GM23248 (cell line): Measurements from ENCODE around the gene ZSWIM3. TPM values are rescaled to one million over a fixed set of nuclear protein-coding genes. Genes with fewer than 3 reads are reported as not detected.

Source experiments
- DNase-seq: peaks from one replicate; pipeline ENCODE4 v3.0.0-alpha.2; 2015
- H2AFZ ChIP-seq: fragments of 200-600 bp; sonication (generic); 2 replicates; pipeline ENCODE4 v1.6.1; 2016; ENCODE audit warnings: antibody characterized with exemption
- H3F3A ChIP-seq: fragments of 200-600 bp; sonication (generic); 2 replicates; pipeline ENCODE4 v1.6.1; 2016; ENCODE audit warnings: mild to moderate bottlenecking, antibody characterized with exemption, mixed run types; ENCODE audit not compliant: insufficient read depth
- H3K27ac ChIP-seq: fragments of 200-600 bp; sonication (generic); 2 replicates; pipeline ENCODE4 v1.5.1; 2016; ENCODE audit warnings: mild to moderate bottlenecking
- H3K27me3 ChIP-seq: fragments of 200-600 bp; sonication (generic); replicated peaks from 2 replicates; pipeline ENCODE4 v1.6.1; 2016; ENCODE audit warnings: mild to moderate bottlenecking; ENCODE audit not compliant: insufficient read depth
- H3K36me3 ChIP-seq: fragments of 200-600 bp; sonication (generic); 2 replicates; pipeline ENCODE4 v1.6.1; 2016; ENCODE audit warnings: low read depth, mild to moderate bottlenecking
- H3K4me1 ChIP-seq: fragments of 200-600 bp; sonication (generic); 2 replicates; pipeline ENCODE4 v1.6.1; 2016; ENCODE audit warnings: mild to moderate bottlenecking; ENCODE audit not compliant: insufficient read depth
- H3K4me2 ChIP-seq: fragments of 200-600 bp; sonication (generic); one replicate; pipeline ENCODE4 v1.6.1; 2016; ENCODE audit warnings: mild to moderate bottlenecking; ENCODE audit not compliant: unreplicated experiment
- H3K4me3 ChIP-seq: fragments of 200-600 bp; sonication (generic); 2 replicates; pipeline ENCODE4 v1.5.1; 2016; ENCODE audit warnings: mild to moderate bottlenecking
- H3K79me2 ChIP-seq: fragments of 200-600 bp; sonication (generic); 2 replicates; pipeline ENCODE4 v1.6.1; 2016; ENCODE audit warnings: mild to moderate bottlenecking; ENCODE audit not compliant: insufficient read depth
- H3K9ac ChIP-seq: fragments of 200-600 bp; sonication (generic); 2 replicates; pipeline ENCODE4 v1.6.1; 2016; ENCODE audit warnings: mild to moderate bottlenecking
- H3K9me2 ChIP-seq: fragments of 200-600 bp; sonication (generic); 2 replicates; pipeline ENCODE4 v1.6.1; 2016; ENCODE audit warnings: mixed run types, mild to moderate bottlenecking, moderate library complexity; ENCODE audit not compliant: insufficient read depth
- H3K9me3 ChIP-seq: fragments of 200-600 bp; sonication (generic); one replicate; pipeline ENCODE4 v1.6.1; 2017; ENCODE audit warnings: low read depth
- H4K20me1 ChIP-seq: fragments of 200-600 bp; sonication (generic); 2 replicates; pipeline ENCODE4 v1.6.0; 2016; ENCODE audit not compliant: insufficient read depth
- EZH2 ChIP-seq: fragments of 200-600 bp; sonication (generic); IDR thresholded peaks from 2 replicates; pipeline ENCODE4 v1.6.1; 2018; ENCODE audit warnings: antibody characterized with exemption, mild to moderate bottlenecking; ENCODE audit not compliant: insufficient read depth, poor library complexity, severe bottlenecking
- EZH2phosphoT487 ChIP-seq: fragments of 200-600 bp; sonication (generic); IDR thresholded peaks from 2 replicates; pipeline ENCODE4 v1.6.1; 2018; ENCODE audit warnings: antibody characterized with exemption, moderate library complexity, mild to moderate bottlenecking, low read depth; ENCODE audit not compliant: insufficient read depth
- WGBS, 2 experiments: methylation state at CpG; one replicate each; pipeline ENCODE4 v1.1.6; 2015 to 2017; ENCODE audit warnings: low lambda C conversion rate in 2 of 2, low coverage in 1 of 2; ENCODE audit errors: missing lambda C conversion rate in 2 of 2; 5-methylcytosine and 5-hydroxymethylcytosine counted together
- in situ Hi-C: fragments of 300-500 bp; cut with MboI; formaldehyde crosslinking; loops from 2 replicates; pipeline ENCODE4 v1.15.0; 2020
- polyA plus RNA-seq: library from polyadenylated mRNA; unstranded; fragments of >200 nt; fragmentation: Nextera tagmentation; extraction: Ambion mirVana; gene quantifications from 2 replicates; pipeline ENCODE4 v1.2.1, GENCODE V29; 2016
- total RNA-seq: library from RNA; depleted of rRNA; stranded (reverse); fragments of >200 nt; shearing (Covaris generic); gene quantifications from 2 replicates; pipeline ENCODE4 v1.2.3, GENCODE V29; 2014

ZSWIM3 gene
- total and polyA plus RNA-seq, 2 experiments from 2014 or later: 1.9 to 4.3 TPM

DNA sequence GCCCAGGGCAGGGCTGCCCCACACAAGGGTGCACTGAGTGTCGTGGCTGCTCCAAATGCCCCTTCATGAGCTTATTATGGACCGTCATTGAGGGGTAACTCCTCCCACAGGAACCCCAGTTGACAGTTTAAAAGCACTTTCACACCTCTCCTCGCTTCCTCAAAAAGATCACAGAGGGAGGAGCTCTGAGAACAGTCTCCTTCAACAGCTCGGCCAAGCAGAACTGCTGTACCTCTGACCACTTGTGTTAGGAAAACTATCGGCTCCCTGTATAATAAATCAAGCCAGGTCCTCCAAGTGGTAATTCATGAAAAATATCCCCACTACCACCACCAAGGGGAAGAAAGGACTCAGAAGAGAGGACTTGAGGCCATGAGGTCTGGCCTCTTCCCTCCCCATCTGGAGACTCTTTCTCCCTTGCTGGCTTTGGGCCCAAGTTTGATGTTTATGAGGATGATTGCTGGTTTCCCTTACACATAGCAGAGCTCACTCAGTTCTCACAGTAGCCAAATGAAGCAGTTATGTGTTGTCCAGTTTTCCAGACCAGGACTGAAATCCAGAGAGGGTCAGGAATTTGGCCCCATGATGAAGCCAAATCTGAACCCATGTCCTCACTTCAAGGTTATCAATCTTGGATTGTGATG is 15.1 kb upstream of the ZSWIM3 start:
- DNase-seq: peak; percentile 71
- no peaks in the 10 kb centered on the region for H3K27me3 ChIP-seq
- peaks cover 32% of the 10 kb centered on the region for H3K79me2 ChIP-seq
- peak overlapping the region; percentile 43 for H3K27ac ChIP-seq
- H3F3A ChIP-seq: peaks cover 24% of the 10 kb centered on the region
- in situ Hi-C loops: no loop called here
- no peak overlapping the region for H2AFZ ChIP-seq
- WGBS, 2 experiments: 66 to 71% methylated on average over 5 of the region's 5 CpGs
- TF ChIP-seq EZH2 (no peak), EZH2phosphoT487 (no peak)
- peak overlapping the region; percentile 10; the same call in 1 of the 2 replicates for H3K9ac ChIP-seq
- no peaks in the 10 kb centered on the region for H3K9me3 ChIP-seq
- H3K4me3 ChIP-seq: no peak overlapping the region
- no peaks in the 10 kb centered on the region for H4K20me1 ChIP-seq
- no peak overlapping the region for H3K4me2 ChIP-seq
- H3K36me3 ChIP-seq: peaks cover 21% of the 10 kb centered on the region; the same call in 1 of the 2 replicates
- no peaks in the 10 kb centered on the region for H3K9me2 ChIP-seq
- peaks cover 3% of the 10 kb centered on the region; the same call in 1 of the 2 replicates for H3K4me1 ChIP-seq

DNA sequence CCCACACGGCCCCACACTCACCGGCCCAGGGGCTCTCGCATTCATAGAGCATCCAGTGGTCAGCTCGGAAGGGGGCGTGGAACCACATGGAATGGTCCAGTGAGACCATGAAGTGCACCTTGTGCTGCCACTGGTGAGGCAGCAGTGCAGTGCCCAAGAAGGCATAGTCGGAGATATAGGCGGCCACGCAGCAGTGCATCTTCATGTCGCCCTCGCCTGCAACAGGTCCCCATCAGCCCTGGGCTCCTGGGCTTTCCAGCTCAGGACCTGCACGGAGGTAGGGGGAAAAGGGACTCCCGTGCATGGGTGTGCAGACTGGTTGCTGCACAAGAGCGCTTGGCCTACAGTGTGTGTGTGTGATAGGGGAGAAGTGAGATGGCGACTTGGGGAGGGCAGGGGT is 13.9 kb upstream of the ZSWIM3 start:
- Histone ChIP-seq H4K20me1 (no peaks in the 10 kb centered on the region), H3K4me3 (no peak overlapping the region), H3K36me3 (peaks cover 18% of the 10 kb centered on the region; the same call in 1 of the 2 replicates), H3K27ac (no peak overlapping the region), H3K27me3 (no peaks in the 10 kb centered on the region), H3K9me2 (no peaks in the 10 kb centered on the region), H3K4me2 (no peak overlapping the region), H3K79me2 (peaks cover 20% of the 10 kb centered on the region), H3F3A (peaks cover 22% of the 10 kb centered on the region), H3K9me3 (no peaks in the 10 kb centered on the region), H3K4me1 (no peaks in the 10 kb centered on the region), H2AFZ (no peak overlapping the region), H3K9ac (no peak overlapping the region)
- no peak for TF ChIP-seq EZH2phosphoT487
- TF ChIP-seq EZH2: no peak
- no peak for DNase-seq
- 87 to 90% methylated on average over 14 of the region's 14 CpGs for WGBS, 2 experiments
- in situ Hi-C loops: no loop called here

DNA sequence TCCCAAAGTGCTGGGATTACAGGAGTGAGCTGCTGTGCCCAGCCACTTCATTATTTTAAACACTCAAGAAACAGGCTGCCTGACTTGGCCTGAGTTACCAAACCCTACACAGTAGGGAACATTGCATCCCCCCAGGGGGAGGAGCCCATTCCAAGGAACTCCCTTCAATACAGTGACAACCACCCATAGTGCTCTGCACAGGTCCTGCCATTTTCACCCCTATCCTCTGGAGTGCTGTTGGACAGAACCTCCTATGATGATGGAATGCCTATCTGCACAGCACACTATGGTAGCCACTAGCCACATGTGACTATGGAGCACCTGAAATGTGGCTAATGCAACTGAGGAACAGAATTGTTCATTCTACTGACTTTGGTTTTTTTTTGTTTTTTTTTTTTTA is 12.0 kb upstream of the ZSWIM3 start:
- H3K4me1 ChIP-seq: no peaks in the 10 kb centered on the region
- no peak overlapping the region for H2AFZ ChIP-seq
- no peak overlapping the region for H3K4me3 ChIP-seq
- TF ChIP-seq EZH2: no peak
- no peak for TF ChIP-seq EZH2phosphoT487
- DNase-seq: no peak
- no peak overlapping the region for H3K9ac ChIP-seq
- H3F3A ChIP-seq: peaks cover 22% of the 10 kb centered on the region
- H4K20me1 ChIP-seq: no peaks in the 10 kb centered on the region
- H3K9me2 ChIP-seq: no peaks in the 10 kb centered on the region
- peaks cover 3% of the 10 kb centered on the region; the same call in 1 of the 2 replicates for H3K79me2 ChIP-seq
- H3K27ac ChIP-seq: no peak overlapping the region
- no peaks in the 10 kb centered on the region for H3K27me3 ChIP-seq
- H3K9me3 ChIP-seq: no peaks in the 10 kb centered on the region
- peaks cover 18% of the 10 kb centered on the region; the same call in 1 of the 2 replicates for H3K36me3 ChIP-seq
- no peak overlapping the region for H3K4me2 ChIP-seq
- in situ Hi-C loops: no loop called here

DNA sequence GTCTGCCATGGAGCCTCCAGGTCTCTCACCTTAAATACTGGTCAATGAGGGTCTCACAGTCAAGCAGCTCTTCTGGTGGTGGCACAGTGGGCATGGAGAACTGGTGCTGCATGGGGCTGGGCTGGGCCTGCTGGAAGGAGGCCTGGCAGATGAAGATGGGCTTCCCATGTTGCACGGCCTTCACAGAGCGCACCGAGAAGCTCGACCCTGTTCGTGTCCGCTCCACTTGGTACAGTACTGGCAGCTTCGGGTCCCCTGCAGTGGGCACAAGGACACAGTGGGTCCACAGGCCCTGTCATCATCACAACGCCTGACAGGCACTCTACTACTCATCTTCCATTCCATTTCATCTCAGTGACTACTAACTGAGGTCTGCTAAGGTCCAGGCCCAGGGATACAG is 9.0 kb upstream of the ZSWIM3 start:
- Histone ChIP-seq H3F3A (0 out of 2 replicates have a peak, but pooled peaks cover 10% of the 10 kb centered on the region), H3K4me3 (no peak overlapping the region), H3K9me2 (no peaks in the 10 kb centered on the region), H3K27ac (no peak overlapping the region), H3K79me2 (peaks cover 4% of the 10 kb centered on the region; the same call in 1 of the 2 replicates), H4K20me1 (no peaks in the 10 kb centered on the region), H3K36me3 (peaks cover 12% of the 10 kb centered on the region), H3K9ac (no peak overlapping the region), H2AFZ (no peak overlapping the region), H3K27me3 (no peaks in the 10 kb centered on the region), H3K9me3 (no peaks in the 10 kb centered on the region), H3K4me1 (no peaks in the 10 kb centered on the region), H3K4me2 (no peak overlapping the region)
- 88 to 94% methylated on average over 8 of the region's 8 CpGs for WGBS, 2 experiments
- in situ Hi-C loops: no loop called here
- TF ChIP-seq EZH2phosphoT487 (no peak), EZH2 (no peak)
- no peak for DNase-seq
